ENCODE measurements around the gene ARHGAP26.
"Not testable (repeated sequence)": the region's sequence is repeated elsewhere in the genome, so short reads cannot be mapped to it uniquely, and the experiment has no call there.

ARHGAP26 gene

DNA sequence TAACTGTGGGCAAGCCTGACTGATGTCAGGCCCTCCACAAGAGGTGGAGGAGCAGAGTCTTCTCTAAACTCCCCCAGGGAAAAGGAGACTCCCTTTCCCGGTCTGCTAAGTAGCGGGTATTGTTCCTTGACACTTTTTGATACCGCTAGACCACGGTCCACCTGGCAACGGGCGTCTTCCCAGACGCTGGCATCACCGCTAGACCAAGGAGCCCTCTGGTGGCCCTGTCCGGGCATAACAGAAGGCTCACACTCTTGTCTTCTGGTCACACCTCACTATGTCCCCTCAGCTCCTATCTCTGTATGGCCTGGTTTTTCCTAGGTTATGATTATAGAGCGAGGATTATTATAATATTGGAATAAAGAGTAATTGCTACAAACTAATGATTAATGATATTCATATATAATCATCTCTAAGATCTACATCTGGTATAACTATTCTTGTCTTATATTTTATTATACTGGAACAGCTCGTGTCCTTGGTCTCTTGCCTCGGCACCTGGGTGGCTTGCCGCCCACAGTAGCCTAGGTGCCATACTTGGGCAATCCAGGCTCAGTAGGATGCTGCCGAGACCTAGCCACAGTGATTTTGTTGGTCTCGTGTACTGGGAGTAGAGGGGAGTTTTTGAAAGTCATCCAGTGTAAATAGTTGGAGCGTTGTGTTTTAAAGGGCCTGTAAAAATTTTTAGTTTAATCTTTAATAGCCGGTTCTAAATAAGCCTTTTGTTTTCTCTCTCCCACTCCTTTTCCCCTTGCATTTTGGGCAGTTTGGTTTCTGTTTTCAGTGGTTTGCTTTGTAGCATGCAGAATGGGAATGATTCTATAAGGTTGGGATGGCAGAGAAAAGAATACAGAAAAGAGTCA, 195.3 kb downstream of the ARHGAP26 start:
- not testable (repeated sequence) for H3K4me3 ChIP-seq (replicated peaks; ENCODE audit: low read depth, low read length); DNase-seq (ENCODE audit: extremely low read depth, low read depth)
- TF ChIP-seq, protein P1, sequence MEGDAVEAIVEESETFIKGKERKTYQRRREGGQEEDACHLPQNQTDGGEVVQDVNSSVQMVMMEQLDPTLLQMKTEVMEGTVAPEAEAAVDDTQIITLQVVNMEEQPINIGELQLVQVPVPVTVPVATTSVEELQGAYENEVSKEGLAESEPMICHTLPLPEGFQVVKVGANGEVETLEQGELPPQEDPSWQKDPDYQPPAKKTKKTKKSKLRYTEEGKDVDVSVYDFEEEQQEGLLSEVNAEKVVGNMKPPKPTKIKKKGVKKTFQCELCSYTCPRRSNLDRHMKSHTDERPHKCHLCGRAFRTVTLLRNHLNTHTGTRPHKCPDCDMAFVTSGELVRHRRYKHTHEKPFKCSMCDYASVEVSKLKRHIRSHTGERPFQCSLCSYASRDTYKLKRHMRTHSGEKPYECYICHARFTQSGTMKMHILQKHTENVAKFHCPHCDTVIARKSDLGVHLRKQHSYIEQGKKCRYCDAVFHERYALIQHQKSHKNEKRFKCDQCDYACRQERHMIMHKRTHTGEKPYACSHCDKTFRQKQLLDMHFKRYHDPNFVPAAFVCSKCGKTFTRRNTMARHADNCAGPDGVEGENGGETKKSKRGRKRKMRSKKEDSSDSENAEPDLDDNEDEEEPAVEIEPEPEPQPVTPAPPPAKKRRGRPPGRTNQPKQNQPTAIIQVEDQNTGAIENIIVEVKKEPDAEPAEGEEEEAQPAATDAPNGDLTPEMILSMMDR (IDR thresholded peaks at IDR 0.05; ENCODE audit: low read depth, low read length, missing control alignments) = peak; percentile 27

- TF ChIP-seq, protein P1 (IDR thresholded peaks at IDR 0.05; ENCODE audit: low read depth, low read length, missing control alignments) = no peak
- H3K4me3 ChIP-seq (replicated peaks; ENCODE audit: low read depth, low read length) = no peak overlapping the region
- DNase-seq (ENCODE audit: extremely low read depth, low read depth) = no peak
Measured at GRCh38 chr5:142966121-142966420, 195.9 kb downstream of the ARHGAP26 start.

DNA sequence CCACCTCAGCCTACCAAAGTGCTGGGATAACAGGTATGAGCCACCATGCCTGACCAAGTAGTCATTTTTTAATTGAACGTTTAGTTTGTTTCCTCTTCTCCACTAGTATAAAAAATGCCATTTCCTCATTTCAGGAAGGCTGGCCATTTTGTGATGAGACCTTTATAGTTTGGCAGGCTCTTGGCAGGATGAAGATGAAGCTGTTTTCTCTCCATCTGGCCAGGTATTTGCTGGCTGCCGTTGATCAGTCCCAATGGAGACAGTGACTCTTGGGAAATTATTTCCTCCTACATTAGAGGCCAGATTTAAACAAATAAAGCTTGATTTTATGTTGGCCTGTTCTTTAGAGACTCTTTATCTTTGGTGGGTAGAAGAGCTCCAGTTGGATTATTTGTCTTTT, 199.0 kb downstream of the ARHGAP26 start:
- H3K4me3 ChIP-seq (replicated peaks; ENCODE audit: low read depth, low read length) = no peak overlapping the region
- TF ChIP-seq, protein P1 (IDR thresholded peaks at IDR 0.05; ENCODE audit: low read depth, low read length, missing control alignments) = no peak
- no peak for DNase-seq (ENCODE audit: extremely low read depth, low read depth)

DNA sequence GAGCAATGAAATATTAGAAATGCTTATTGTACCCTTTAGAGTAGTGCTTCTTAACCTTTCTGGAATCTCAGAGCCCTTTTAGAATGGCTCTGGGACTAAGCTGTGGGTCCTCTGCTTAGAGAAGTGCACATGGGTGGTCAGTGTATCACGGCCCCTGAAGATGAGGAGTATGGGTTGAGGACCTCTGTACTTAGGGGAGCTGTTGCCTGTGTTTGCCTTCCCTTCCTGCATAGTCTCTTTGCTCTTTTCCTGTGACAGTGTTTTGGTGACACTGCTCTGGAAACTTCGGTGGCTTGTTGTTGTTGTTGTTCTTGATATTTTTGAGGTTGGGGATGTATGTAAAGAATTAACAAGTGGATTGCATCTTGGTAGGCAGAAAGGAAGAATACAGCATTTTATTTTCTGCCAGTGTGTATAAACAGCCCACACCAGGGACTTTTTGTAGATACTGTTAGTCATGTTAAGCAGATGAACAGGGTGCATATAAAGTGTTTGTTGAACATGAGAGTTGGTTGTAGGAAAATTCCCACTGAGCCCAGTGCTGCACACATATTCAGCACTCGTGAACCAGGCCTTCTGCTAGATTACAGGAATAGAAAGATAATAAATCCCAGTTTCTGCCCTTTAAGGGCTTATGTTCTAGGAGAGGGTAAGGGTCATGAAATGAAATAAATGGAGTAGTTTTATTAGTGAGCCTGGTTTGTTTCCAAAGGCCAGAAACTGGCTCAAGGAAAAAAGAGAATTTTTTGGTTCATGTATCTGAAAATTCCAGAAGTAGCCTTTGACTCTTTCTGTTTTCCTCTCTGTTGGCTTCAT, 199.7 kb downstream of the ARHGAP26 start:
- DNase-seq (ENCODE audit: extremely low read depth, low read depth) = no peak
- TF ChIP-seq, protein P1 (IDR thresholded peaks at IDR 0.05; ENCODE audit: low read depth, low read length, missing control alignments) = no peak
- H3K4me3 ChIP-seq (replicated peaks; ENCODE audit: low read depth, low read length) = no peak overlapping the region

DNA sequence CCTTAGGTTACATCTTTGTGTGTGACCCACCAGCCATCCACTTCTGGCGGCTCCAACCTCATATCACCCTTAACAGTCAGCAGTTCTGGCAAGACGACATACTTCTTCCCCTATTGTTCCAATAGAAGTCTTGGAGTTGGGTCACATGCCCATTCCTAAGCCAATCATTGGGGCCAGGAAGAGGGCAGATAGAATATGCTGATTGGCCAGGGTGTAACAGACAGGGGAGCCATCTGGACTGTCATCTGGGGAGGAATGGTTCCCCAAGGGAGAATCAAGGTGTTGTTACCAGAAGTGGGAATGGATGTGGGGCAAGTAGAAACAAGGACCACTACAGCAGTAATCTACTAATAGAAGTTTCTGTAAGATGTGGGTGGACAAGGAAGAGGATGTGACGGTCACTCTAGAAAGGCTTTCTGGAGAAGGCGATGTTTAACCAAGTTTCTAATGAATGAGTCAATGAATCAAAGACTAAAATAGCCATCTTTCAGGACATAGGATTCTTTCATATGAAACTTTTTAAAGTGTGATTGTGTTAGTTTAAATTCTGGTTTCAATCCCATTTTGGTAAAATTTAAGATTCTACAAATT, 200.4 kb downstream of the ARHGAP26 start:
- no peak overlapping the region for H3K4me3 ChIP-seq (replicated peaks; ENCODE audit: low read depth, low read length)
- no peak for DNase-seq (ENCODE audit: extremely low read depth, low read depth)
- TF ChIP-seq, protein P1 (IDR thresholded peaks at IDR 0.05; ENCODE audit: low read depth, low read length, missing control alignments) = no peak

GRCh38 chr5:142971303-142972013, 201.3 kb downstream of the ARHGAP26 start:
- no peak for DNase-seq (ENCODE audit: extremely low read depth, low read depth)
- no peak overlapping the region for H3K4me3 ChIP-seq (replicated peaks; ENCODE audit: low read depth, low read length)
- TF ChIP-seq, protein P1 (IDR thresholded peaks at IDR 0.05; ENCODE audit: low read depth, low read length, missing control alignments) = no peak

All from HFF-Myc (cell line).